ENCODE data around the gene CNTNAP3. TPM values are rescaled to one million over a fixed set of nuclear protein-coding genes. Genes with fewer than 3 reads are reported as not detected.
"Not testable (repeated sequence)": the region's sequence is repeated elsewhere in the genome, so short reads cannot be mapped to it uniquely, and the experiment has no call there.

Gene CNTNAP3
- total RNA-seq, 1 donor from 2014 or later = not detected

DNA sequence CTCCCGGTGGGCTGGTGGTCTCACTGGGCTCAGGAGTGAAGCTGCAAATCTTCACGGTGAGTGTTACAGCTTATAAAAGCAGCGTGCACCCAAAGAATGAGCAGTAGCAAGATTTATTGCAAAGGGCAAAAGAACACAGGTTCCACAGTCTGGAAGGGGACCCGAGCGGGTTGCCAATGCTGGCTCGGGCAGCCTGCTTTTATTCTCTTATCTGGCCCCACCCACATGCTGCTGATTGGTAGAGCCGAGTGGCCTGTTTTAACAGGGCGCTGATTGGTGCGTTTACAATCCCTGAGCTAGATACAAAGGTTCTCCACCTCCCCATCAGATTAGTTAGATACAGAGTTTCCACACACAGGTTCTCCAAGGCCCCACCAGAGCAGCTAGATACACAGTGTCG lies 246.2 kb downstream of the CNTNAP3 start:
- DNase-seq (ENCODE audit: low spot score); H3K36me3 Mint-ChIP-seq (ENCODE audit: low read depth); H3K27ac Mint-ChIP-seq; intact Hi-C loops (cut with micrococcal nuclease); H3K27me3 Mint-ChIP-seq (ENCODE audit: low read depth); H3K4me3 Mint-ChIP-seq (ENCODE audit: low read depth); H3K4me1 Mint-ChIP-seq (ENCODE audit: low read depth); H3K9me3 Mint-ChIP-seq: not testable (repeated sequence)

DNA sequence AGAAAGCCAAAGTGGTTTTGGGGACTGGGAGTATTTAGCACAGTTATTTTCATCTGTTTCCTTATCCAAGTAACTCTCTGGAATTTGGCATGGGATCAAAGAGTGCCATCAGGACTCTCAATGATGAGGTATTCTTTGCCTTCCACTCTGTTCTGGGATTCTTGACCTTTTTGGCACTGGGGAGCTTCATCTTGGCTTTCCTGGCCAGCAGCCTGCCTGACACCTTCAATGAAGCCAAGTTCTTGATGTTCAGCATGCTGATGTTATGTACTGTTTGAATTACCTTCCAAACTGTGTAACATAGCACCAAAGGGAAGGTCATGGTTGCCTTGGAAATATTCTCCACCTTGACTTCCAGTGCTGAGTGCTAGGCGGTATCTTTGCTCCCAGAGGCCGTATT lies 248.8 kb downstream of the CNTNAP3 start:
- H3K4me1 Mint-ChIP-seq (ENCODE audit: low read depth); H3K4me3 Mint-ChIP-seq (ENCODE audit: low read depth); H3K9me3 Mint-ChIP-seq; intact Hi-C loops (cut with micrococcal nuclease); DNase-seq (ENCODE audit: low spot score); H3K27ac Mint-ChIP-seq; H3K36me3 Mint-ChIP-seq (ENCODE audit: low read depth); H3K27me3 Mint-ChIP-seq (ENCODE audit: low read depth): not testable (repeated sequence)

DNA sequence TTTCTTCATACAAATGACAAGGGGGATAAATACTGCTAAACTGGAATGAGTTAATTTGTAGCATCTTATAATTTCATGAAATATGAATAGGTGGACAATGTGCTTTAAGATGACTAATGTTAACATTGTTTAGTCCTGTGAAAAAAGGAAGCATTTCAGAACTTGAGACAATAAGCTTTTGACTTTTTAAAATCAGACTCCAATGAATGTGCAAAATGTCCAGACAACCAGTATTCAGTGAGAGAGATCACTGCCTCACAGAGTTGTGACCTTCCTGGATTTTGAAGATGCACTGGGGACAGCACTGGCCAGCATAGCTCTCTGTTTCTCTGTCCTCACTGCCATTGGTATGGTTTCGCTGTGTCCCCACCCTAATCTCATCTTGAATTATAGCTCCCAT lies 249.7 kb downstream of the CNTNAP3 start:
- intact Hi-C loops (cut with micrococcal nuclease) = not testable (repeated sequence)

DNA sequence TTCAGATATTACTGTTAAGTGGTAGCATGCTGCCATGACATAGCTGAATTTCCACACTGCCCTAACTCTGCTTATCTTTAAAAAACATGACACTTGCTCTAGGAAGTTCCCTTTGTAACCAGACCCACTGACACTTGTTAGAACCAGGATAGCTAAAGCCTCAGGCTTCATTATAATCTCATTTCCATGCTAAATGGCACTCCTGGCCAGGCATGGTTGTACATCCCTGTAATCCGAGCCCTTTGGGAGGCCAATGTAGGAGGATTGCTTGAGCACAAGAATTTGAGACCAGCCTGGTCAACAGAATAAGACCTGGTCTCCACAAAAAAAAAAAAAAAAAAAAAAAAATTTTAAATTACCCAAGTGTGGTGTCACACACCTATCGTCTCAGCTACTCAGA lies 254.1 kb downstream of the CNTNAP3 start:
- H3K27ac Mint-ChIP-seq; H3K36me3 Mint-ChIP-seq (ENCODE audit: low read depth); H3K27me3 Mint-ChIP-seq (ENCODE audit: low read depth); H3K4me3 Mint-ChIP-seq (ENCODE audit: low read depth); intact Hi-C loops (cut with micrococcal nuclease); H3K9me3 Mint-ChIP-seq; H3K4me1 Mint-ChIP-seq (ENCODE audit: low read depth); DNase-seq (ENCODE audit: low spot score): not testable (repeated sequence)

More for the DNA sequence above, 249.7 kb downstream of the CNTNAP3 start:
- H3K27ac Mint-ChIP-seq; H3K27me3 Mint-ChIP-seq (ENCODE audit: low read depth); H3K4me1 Mint-ChIP-seq (ENCODE audit: low read depth); H3K9me3 Mint-ChIP-seq; H3K4me3 Mint-ChIP-seq (ENCODE audit: low read depth); DNase-seq (ENCODE audit: low spot score); H3K36me3 Mint-ChIP-seq (ENCODE audit: low read depth): not testable (repeated sequence)

DNA sequence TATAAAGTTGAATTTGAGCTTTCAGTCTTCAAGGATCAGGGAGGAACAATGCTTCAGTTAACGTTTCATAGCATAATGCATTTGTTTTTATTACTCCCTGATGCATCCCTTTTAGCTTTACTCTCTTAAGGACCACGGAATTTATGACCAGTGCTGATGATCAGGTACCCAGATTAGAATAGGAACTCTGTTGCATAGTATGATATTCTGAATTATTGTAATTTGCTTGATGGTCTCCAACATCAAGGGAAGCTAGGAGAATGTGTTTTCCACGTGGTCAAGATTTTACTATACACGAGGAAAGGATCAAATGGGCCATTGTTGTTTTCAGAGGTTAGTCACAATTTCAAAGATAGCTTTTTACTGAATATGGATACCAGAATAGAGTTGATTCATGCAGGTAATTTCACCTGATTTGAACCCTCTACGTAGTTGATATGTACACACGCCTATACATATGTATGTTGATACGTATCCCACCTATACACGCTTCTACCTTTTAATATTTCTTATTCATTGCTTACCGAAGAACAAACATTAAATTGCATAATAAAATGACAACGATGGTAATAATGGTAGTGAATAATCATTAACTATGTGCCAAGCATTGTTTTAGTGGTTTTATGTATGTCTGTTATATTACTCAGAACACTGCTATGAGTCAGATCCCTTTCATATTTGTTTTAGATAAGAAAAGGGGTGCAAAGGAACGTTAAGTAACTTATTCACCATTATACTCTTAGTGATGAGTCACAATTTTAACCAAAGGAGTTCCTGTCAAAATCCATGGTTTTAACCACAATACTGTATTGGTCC lies 257.6 kb downstream of the CNTNAP3 start:
- H3K9me3 Mint-ChIP-seq; intact Hi-C loops (cut with micrococcal nuclease); DNase-seq (ENCODE audit: low spot score); H3K4me3 Mint-ChIP-seq (ENCODE audit: low read depth); H3K27ac Mint-ChIP-seq; H3K36me3 Mint-ChIP-seq (ENCODE audit: low read depth); H3K4me1 Mint-ChIP-seq (ENCODE audit: low read depth); H3K27me3 Mint-ChIP-seq (ENCODE audit: low read depth): not testable (repeated sequence)

DNA sequence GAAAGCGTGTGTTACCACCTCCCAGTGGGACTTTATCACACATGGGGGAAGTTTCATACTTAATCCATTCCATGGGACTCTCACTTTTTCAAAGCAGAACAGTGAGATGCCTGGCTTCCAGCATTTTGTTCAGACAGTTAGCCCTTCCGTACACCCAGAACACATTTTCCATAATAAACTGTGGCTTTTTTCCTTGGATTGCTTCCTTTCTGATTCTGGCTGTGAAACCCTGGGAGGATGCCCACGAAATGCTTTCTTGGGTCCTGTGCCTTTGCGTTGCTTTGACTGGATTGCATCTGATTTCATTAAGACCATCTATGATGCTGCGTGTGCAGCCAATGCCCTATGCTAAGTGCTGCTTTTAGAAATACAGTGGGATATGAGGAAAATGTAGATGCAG lies 259.1 kb downstream of the CNTNAP3 start:
- H3K27me3 Mint-ChIP-seq (ENCODE audit: low read depth); H3K4me3 Mint-ChIP-seq (ENCODE audit: low read depth); H3K9me3 Mint-ChIP-seq; intact Hi-C loops (cut with micrococcal nuclease); DNase-seq (ENCODE audit: low spot score); H3K27ac Mint-ChIP-seq; H3K36me3 Mint-ChIP-seq (ENCODE audit: low read depth); H3K4me1 Mint-ChIP-seq (ENCODE audit: low read depth): not testable (repeated sequence)

DNA sequence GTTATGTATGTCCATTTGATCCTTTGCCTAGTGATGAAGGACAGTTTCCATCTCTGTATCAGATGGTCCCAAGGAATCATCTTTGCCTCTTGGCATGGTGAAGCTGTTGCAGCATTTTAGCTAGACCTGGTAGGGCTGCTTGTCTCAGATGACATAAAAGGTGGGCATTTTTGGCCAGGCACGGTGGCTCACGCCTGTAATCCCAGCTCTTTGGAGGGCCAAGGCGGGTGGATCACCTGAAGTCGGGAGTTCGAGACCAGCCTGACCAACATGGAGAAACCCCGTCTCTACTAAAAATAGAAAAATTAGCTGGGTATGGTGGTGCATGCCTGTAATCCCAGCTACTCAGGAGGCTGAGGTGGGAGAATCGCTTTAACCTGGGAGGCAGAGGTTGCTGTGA lies 259.8 kb downstream of the CNTNAP3 start:
- DNase-seq (ENCODE audit: low spot score); H3K36me3 Mint-ChIP-seq (ENCODE audit: low read depth); intact Hi-C loops (cut with micrococcal nuclease); H3K9me3 Mint-ChIP-seq; H3K27me3 Mint-ChIP-seq (ENCODE audit: low read depth); H3K27ac Mint-ChIP-seq; H3K4me1 Mint-ChIP-seq (ENCODE audit: low read depth); H3K4me3 Mint-ChIP-seq (ENCODE audit: low read depth): not testable (repeated sequence)

DNA sequence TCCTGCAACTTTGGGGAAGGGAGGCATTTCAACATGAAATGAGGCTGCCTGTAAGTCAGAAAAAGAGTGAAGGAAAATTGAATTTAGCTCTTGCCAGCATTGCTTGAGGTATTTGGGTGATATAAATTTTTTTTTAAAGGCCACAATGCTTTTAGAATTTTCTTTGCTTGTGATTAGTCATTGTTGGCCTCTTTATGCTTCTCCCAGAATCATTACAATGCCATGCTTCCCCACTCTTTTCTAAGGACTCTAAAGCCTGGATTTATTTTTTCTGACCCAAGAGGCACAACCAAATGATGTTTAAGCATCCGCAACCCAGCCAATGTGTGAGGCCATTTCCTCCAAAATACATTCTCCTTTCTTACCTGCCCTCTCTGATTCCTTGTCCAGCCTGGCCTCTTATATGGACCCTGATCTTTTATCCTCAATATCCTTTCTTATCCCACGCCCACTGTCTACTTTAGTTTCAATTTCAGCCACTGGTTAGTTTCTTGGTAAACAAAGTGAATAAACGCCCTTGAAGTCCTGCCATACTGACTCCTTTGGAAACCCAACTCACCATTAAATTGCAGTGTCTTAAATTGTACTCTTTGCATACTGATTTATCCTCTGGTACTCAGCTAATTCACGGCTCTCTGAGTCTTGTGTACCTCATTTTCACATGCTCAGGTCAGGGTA lies 261.9 kb downstream of the CNTNAP3 start:
- H3K4me3 Mint-ChIP-seq (ENCODE audit: low read depth); H3K4me1 Mint-ChIP-seq (ENCODE audit: low read depth); H3K27me3 Mint-ChIP-seq (ENCODE audit: low read depth); H3K27ac Mint-ChIP-seq; DNase-seq (ENCODE audit: low spot score); H3K36me3 Mint-ChIP-seq (ENCODE audit: low read depth); intact Hi-C loops (cut with micrococcal nuclease); H3K9me3 Mint-ChIP-seq: not testable (repeated sequence)

Other genes starting within 250 kb of the CNTNAP3 start
- not detected in 2 replicates for gene SPATA31A1, start 67.5 kb upstream of the CNTNAP3 start, total RNA-seq